HEK293 (cell line): ENCODE data around the gene SPTBN1.

Source experiments
- CTCF ChIA-PET: fragments of 350-600 bp; formaldehyde crosslinking; extraction: SDS; loops from one replicate; lab custom pipeline; 2021; ENCODE audit warnings: antibody characterized with exemption; lab: Yijun Ruan, JAX
- POLR2A ChIA-PET: fragments of 300-600 bp; formaldehyde crosslinking; extraction: SDS; loops from one replicate; lab custom pipeline; 2020; ENCODE audit warnings: antibody characterized with exemption, inconsistent platforms; lab: Yijun Ruan, JAX
- H3K27ac ChIP-seq: fragments of 200-500 bp; sonication (Bioruptor generic); 2 replicates; pipeline ENCODE4 v1.5.1; 2014; ENCODE audit warnings: low read depth, low read length, control low read depth, inconsistent platforms; ENCODE audit errors: extremely low read depth
- H3K36me3 ChIP-seq, 2 experiments: fragments of 200-500 bp in 1 of 2; sonication (Bioruptor generic) in 1 of 2; 1 replicate in 1 of 2; 2 replicates in 1 of 2; pipeline ENCODE4 v1.5.1; 2014 to 2017; ENCODE audit warnings: inconsistent platforms in 2 of 2, low read length in 2 of 2; ENCODE audit not compliant: control insufficient read depth in 2 of 2, insufficient read depth in 1 of 2
- H3K4me1 ChIP-seq: fragments of 200-500 bp; sonication (Bioruptor generic); 2 replicates; pipeline ENCODE4 v1.5.1; 2014; ENCODE audit warnings: mild to moderate bottlenecking, low read length, inconsistent platforms; ENCODE audit not compliant: control insufficient read depth, insufficient read depth
- H3K4me3 ChIP-seq: 2 replicates; pipeline ENCODE4 v1.5.1; 2011; ENCODE audit warnings: low read depth, mild to moderate bottlenecking, control low read depth, low read length, moderate library complexity
- H3K9me3 ChIP-seq: fragments of 200-500 bp; sonication (Bioruptor generic); 2 replicates; pipeline ENCODE4 v1.5.1; 2014; ENCODE audit warnings: low read depth, low read length, inconsistent platforms; ENCODE audit not compliant: control insufficient read depth, insufficient read depth
- EGR2 ChIP-seq: fragments of 450-650 bp; formaldehyde crosslinking; IDR thresholded peaks from 2 replicates; pipeline ENCODE4 v1.5.1; 2016; ENCODE audit warnings: low read depth, missing biosample characterization, missing genetic modification characterization
- FEZF1 ChIP-seq: fragments of 450-650 bp; formaldehyde crosslinking; IDR thresholded peaks from 2 replicates; pipeline ENCODE4 v1.5.1; 2016; ENCODE audit warnings: missing biosample characterization, missing genetic modification characterization
- TCF7L2 ChIP-seq: IDR thresholded peaks from 2 replicates; pipeline ENCODE4 v1.6.1; 2011; ENCODE audit warnings: low read depth, mild to moderate bottlenecking, inconsistent platforms, low read length, moderate library complexity, borderline replicate concordance
- ZFP37 ChIP-seq: fragments of 450-650 bp; formaldehyde crosslinking; IDR thresholded peaks from 2 replicates; pipeline ENCODE4 v1.5.1; 2016; ENCODE audit warnings: missing biosample characterization, missing genetic modification characterization
- ZNF16 ChIP-seq: fragments of 450-650 bp; formaldehyde crosslinking; IDR thresholded peaks from 2 replicates; pipeline ENCODE4 v1.5.1; 2016; ENCODE audit warnings: low read depth, missing biosample characterization, missing genetic modification characterization
- ZNF510 ChIP-seq: fragments of 450-650 bp; formaldehyde crosslinking; IDR thresholded peaks from 2 replicates; pipeline ENCODE4 v1.5.1; 2018; ENCODE audit warnings: mild to moderate bottlenecking, missing genetic modification characterization, missing biosample characterization; ENCODE audit not compliant: insufficient replicate concordance
- ZNF544 ChIP-seq: fragments of 450-650 bp; formaldehyde crosslinking; IDR thresholded peaks from 2 replicates; pipeline ENCODE4 v1.5.0; 2017; ENCODE audit warnings: missing biosample characterization, missing genetic modification characterization
- ZNF571 ChIP-seq: fragments of 450-650 bp; formaldehyde crosslinking; IDR thresholded peaks from 2 replicates; pipeline ENCODE4 v1.5.0; 2017; ENCODE audit warnings: missing biosample characterization, missing genetic modification characterization
- ZNF623 ChIP-seq: fragments of 450-650 bp; formaldehyde crosslinking; IDR thresholded peaks from 2 replicates; pipeline ENCODE4 v1.5.1; 2016; ENCODE audit warnings: missing biosample characterization, missing genetic modification characterization
- ZNF654 ChIP-seq: fragments of 450-650 bp; formaldehyde crosslinking; IDR thresholded peaks from 2 replicates; pipeline ENCODE4 v1.5.1; 2016; ENCODE audit warnings: low read depth, missing biosample characterization, missing genetic modification characterization
- ZNF664 ChIP-seq: fragments of 450-650 bp; formaldehyde crosslinking; IDR thresholded peaks from 2 replicates; pipeline ENCODE4 v1.5.1; 2016; ENCODE audit warnings: missing biosample characterization, missing genetic modification characterization
- ZNF843 ChIP-seq: fragments of 450-650 bp; formaldehyde crosslinking; IDR thresholded peaks from 2 replicates; pipeline ENCODE4 v1.5.1; 2016; ENCODE audit warnings: missing biosample characterization, missing genetic modification characterization
- TF ChIP-seq, protein P1 (sequence below): fragments of 450-650 bp; formaldehyde crosslinking; IDR thresholded peaks from 2 replicates; pipeline ENCODE4 v1.5.1; 2016; ENCODE audit warnings: missing biosample characterization, missing genetic modification characterization
- TF ChIP-seq, protein P2 (sequence below): fragments of 450-650 bp; formaldehyde crosslinking; IDR thresholded peaks from 2 replicates; pipeline ENCODE4 v1.5.1; 2016; ENCODE audit warnings: missing biosample characterization, missing genetic modification characterization, borderline replicate concordance
- TF ChIP-seq, protein P3 (sequence below): fragments of 450-650 bp; formaldehyde crosslinking; IDR thresholded peaks from 2 replicates; pipeline ENCODE4 v1.5.1; 2017; ENCODE audit warnings: missing biosample characterization, missing genetic modification characterization
- TF ChIP-seq, protein P4 (sequence below): fragments of 450-650 bp; formaldehyde crosslinking; IDR thresholded peaks from 2 replicates; pipeline ENCODE4 v1.5.1; 2016; ENCODE audit warnings: missing biosample characterization, missing genetic modification characterization

Gene SPTBN1

DNA sequence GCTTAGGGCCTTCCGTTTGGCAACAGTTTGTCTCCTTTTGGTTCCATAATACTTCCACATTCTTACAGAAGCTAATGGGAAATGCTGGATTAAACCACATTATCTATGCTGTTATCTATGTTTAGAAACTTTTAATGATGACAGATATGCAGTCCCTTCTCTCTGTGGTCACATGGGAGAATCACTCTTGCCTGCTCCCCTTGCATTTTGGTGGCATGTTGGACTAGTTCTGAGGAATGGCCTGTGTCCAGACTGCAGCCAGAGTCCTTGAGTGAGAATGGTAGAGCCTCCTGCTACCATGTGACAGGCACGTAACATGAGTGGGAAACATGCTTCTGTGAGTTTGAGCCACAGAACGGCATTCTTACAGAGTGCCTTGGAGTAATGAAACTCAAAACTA is 19.2 kb downstream of the SPTBN1 start:
- H3K27ac ChIP-seq: no peak overlapping the region
- CTCF ChIA-PET: no interaction called here
- H3K36me3 ChIP-seq: no peaks in the 10 kb centered on the region
- H3K9me3 ChIP-seq: no peaks in the 10 kb centered on the region
- no peak overlapping the region for H3K4me3 ChIP-seq
- POLR2A ChIA-PET: no interaction called here
- TF ChIP-seq, protein P1, sequence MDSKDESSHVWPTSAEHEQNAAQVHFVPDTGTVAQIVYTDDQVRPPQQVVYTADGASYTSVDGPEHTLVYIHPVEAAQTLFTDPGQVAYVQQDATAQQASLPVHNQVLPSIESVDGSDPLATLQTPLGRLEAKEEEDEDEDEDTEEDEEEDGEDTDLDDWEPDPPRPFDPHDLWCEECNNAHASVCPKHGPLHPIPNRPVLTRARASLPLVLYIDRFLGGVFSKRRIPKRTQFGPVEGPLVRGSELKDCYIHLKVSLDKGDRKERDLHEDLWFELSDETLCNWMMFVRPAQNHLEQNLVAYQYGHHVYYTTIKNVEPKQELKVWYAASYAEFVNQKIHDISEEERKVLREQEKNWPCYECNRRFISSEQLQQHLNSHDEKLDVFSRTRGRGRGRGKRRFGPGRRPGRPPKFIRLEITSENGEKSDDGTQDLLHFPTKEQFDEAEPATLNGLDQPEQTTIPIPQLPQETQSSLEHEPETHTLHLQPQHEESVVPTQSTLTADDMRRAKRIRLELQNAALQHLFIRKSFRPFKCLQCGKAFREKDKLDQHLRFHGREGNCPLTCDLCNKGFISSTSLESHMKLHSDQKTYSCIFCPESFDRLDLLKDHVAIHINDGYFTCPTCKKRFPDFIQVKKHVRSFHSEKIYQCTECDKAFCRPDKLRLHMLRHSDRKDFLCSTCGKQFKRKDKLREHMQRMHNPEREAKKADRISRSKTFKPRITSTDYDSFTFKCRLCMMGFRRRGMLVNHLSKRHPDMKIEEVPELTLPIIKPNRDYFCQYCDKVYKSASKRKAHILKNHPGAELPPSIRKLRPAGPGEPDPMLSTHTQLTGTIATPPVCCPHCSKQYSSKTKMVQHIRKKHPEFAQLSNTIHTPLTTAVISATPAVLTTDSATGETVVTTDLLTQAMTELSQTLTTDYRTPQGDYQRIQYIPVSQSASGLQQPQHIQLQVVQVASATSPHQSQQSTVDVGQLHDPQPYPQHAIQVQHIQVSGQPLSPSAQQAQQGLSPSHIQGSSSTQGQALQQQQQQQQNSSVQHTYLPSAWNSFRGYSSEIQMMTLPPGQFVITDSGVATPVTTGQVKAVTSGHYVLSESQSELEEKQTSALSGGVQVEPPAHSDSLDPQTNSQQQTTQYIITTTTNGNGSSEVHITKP (tag by site-specific recombination): peak; percentile 94
- no peak for TF ChIP-seq EGR2 (tag by site-specific recombination)
- peaks cover 31% of the 10 kb centered on the region for H3K4me1 ChIP-seq

DNA sequence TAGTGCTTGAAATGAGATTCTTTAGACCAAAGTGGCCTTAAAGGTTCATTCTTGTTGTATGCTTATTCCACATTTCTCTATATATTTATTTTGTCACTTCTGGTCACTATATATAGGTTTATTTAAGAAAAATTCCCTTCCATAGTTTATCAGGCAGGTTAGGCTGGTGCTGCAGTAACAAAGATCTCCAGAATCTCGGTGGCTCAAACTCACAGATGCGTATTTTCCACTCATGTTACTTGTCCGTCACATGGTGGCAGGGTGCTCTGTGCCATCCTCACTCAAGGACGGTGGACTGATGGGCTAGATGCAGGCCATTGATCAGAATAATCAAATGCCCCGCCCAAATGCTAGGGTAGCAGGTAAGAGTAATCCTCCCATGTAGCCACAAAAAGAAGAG is 19.8 kb downstream of the SPTBN1 start:
- Histone ChIP-seq H3K4me1 (peaks cover 28% of the 10 kb centered on the region), H3K27ac (peak overlapping the region; percentile 3; the same call in 1 of the 2 replicates), H3K4me3 (no peak overlapping the region), H3K9me3 (no peaks in the 10 kb centered on the region), H3K36me3 (no peaks in the 10 kb centered on the region)
- TF ChIP-seq ZNF654 (tag by site-specific recombination): no peak
- TF ChIP-seq ZFP37 (tag by site-specific recombination): no peak
- TF ChIP-seq, protein P2, sequence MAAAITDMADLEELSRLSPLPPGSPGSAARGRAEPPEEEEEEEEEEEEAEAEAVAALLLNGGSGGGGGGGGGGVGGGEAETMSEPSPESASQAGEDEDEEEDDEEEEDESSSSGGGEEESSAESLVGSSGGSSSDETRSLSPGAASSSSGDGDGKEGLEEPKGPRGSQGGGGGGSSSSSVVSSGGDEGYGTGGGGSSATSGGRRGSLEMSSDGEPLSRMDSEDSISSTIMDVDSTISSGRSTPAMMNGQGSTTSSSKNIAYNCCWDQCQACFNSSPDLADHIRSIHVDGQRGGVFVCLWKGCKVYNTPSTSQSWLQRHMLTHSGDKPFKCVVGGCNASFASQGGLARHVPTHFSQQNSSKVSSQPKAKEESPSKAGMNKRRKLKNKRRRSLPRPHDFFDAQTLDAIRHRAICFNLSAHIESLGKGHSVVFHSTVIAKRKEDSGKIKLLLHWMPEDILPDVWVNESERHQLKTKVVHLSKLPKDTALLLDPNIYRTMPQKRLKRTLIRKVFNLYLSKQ (tag by site-specific recombination): no peak
- no peak for TF ChIP-seq ZNF16
- CTCF ChIA-PET: no interaction called here
- POLR2A ChIA-PET: no interaction called here

DNA sequence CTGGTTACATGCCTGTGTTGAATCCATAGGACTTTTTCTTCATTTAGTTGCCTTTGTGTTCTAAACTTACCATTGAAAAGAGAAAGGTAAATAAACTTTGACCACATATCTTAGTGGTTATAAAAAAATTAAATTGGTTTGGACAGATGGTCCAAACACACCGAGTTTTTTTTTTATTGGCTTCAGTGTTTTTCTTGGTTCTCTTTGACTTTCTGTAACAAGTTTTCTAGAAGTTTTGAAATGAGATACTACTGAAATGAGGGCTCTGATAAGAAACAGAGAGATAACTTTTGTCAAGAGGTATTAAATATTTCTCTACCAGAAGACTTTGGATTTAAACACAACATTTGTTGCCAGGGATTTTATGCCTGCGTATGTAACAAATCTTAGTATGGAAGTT is 20.7 kb downstream of the SPTBN1 start:
- CTCF ChIA-PET: no interaction called here
- TF ChIP-seq ZNF510 (tag by site-specific recombination) (peak; percentile 57), FEZF1 (tag by site-specific recombination) (peak; percentile 40), ZNF571 (tag by site-specific recombination) (no peak), ZNF664 (tag by site-specific recombination) (peak; percentile 90), ZNF544 (tag by site-specific recombination) (no peak), ZNF843 (tag by site-specific recombination) (peak; percentile 59; the same call in 1 of the 2 replicates), ZNF623 (tag by site-specific recombination) (no peak), TCF7L2 (no peak)
- TF ChIP-seq, protein P3, sequence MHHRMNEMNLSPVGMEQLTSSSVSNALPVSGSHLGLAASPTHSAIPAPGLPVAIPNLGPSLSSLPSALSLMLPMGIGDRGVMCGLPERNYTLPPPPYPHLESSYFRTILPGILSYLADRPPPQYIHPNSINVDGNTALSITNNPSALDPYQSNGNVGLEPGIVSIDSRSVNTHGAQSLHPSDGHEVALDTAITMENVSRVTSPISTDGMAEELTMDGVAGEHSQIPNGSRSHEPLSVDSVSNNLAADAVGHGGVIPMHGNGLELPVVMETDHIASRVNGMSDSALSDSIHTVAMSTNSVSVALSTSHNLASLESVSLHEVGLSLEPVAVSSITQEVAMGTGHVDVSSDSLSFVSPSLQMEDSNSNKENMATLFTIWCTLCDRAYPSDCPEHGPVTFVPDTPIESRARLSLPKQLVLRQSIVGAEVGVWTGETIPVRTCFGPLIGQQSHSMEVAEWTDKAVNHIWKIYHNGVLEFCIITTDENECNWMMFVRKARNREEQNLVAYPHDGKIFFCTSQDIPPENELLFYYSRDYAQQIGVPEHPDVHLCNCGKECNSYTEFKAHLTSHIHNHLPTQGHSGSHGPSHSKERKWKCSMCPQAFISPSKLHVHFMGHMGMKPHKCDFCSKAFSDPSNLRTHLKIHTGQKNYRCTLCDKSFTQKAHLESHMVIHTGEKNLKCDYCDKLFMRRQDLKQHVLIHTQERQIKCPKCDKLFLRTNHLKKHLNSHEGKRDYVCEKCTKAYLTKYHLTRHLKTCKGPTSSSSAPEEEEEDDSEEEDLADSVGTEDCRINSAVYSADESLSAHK (tag by site-specific recombination): peak; percentile 28; the same call in 1 of the 2 replicates
- TF ChIP-seq, protein P1 (tag by site-specific recombination): no peak
- TF ChIP-seq, protein P4, sequence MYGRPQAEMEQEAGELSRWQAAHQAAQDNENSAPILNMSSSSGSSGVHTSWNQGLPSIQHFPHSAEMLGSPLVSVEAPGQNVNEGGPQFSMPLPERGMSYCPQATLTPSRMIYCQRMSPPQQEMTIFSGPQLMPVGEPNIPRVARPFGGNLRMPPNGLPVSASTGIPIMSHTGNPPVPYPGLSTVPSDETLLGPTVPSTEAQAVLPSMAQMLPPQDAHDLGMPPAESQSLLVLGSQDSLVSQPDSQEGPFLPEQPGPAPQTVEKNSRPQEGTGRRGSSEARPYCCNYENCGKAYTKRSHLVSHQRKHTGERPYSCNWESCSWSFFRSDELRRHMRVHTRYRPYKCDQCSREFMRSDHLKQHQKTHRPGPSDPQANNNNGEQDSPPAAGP (tag by site-specific recombination): no peak

More for the DNA sequence above, 20.7 kb downstream of the SPTBN1 start:
- peaks cover 19% of the 10 kb centered on the region for H3K4me1 ChIP-seq
- H3K9me3 ChIP-seq: no peaks in the 10 kb centered on the region
- H3K27ac ChIP-seq: peak overlapping the region; percentile 13; the same call in 1 of the 2 replicates
- H3K36me3 ChIP-seq: no peaks in the 10 kb centered on the region
- POLR2A ChIA-PET: no interaction called here
- H3K4me3 ChIP-seq: no peak overlapping the region
